ENCODE results near the gene LHFPL3.

GRCh38 chr7:104902183-104902582, 573.8 kb downstream of the LHFPL3 start:
- TF ChIP-seq RAD21 (IDR thresholded peaks at IDR 0.05; ENCODE audit: low read length) (no peak), CTCF (IDR thresholded peaks at IDR 0.05) (no peak), GABPA (IDR thresholded peaks at IDR 0.05; ENCODE audit: low read depth) (no peak), EP300 (IDR thresholded peaks at IDR 0.05; ENCODE audit: borderline replicate concordance in 1 of 2, low read depth in 1 of 2, low read length in 1 of 2) (no peak), FOSL2 (IDR thresholded peaks at IDR 0.05; ENCODE audit: borderline replicate concordance, low read depth) (no peak)

All from SK-N-SH (cell line).